ENCODE results near the gene CTNNA2.
"Not testable (repeated sequence)": the region's sequence is repeated elsewhere in the genome, so short reads cannot be mapped to it uniquely, and the experiment has no call there.

Gene CTNNA2

DNA sequence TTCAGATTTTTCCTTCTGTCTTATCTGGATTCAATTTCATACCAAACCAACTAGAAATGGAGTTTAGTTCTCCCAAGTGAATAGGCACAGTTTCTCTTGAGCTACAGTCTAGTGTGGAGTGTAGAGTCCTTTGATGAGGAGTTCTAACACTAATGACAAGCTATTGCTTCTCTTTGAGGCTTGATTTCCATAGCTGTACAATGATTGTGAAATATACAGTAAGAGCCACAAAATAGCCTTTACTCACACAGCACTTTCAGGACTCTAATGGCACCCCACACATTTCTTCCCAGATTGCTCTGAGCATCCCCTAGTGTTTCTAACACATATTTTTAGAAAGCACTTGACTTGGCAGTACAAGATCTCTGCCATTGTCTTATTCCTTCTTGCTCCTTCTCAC, 638.4 kb downstream of the CTNNA2 start:
- DNase-seq (ENCODE audit: low read depth): no peak

- DNase-seq (ENCODE audit: low read depth): no peak
Measured at GRCh38 chr2:80151651-80152050, 638.8 kb downstream of the CTNNA2 start.

DNA sequence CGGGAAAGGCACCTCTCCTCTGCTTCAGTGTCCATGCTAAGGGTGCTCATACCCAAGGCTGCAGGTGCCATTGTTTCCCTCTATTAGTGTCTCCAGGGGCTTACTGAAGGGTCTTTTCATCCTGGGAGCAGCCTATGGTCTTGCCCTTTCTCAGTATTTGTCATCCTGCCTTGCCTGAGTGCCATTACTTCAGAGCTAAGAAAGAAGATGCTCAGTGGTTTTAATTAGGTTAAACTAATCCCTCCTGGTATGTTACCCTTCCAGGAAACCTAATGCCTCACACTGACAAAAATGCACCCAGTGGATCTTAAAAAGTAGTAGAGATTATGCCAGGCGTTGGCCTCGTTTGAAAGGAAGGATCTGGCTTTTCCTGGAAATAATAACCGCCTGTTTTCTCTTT, 640.3 kb downstream of the CTNNA2 start:
- no peak for DNase-seq (ENCODE audit: low read depth)

GRCh38 chr2:80153768-80154167, 640.9 kb downstream of the CTNNA2 start:
- no peak for DNase-seq (ENCODE audit: low read depth)

- no peak for DNase-seq (ENCODE audit: low read depth)
Measured at GRCh38 chr2:80154231-80154915, 641.5 kb downstream of the CTNNA2 start.

- DNase-seq (ENCODE audit: low read depth): no peak
Measured at GRCh38 chr2:80164375-80164774, 651.5 kb downstream of the CTNNA2 start.

DNA sequence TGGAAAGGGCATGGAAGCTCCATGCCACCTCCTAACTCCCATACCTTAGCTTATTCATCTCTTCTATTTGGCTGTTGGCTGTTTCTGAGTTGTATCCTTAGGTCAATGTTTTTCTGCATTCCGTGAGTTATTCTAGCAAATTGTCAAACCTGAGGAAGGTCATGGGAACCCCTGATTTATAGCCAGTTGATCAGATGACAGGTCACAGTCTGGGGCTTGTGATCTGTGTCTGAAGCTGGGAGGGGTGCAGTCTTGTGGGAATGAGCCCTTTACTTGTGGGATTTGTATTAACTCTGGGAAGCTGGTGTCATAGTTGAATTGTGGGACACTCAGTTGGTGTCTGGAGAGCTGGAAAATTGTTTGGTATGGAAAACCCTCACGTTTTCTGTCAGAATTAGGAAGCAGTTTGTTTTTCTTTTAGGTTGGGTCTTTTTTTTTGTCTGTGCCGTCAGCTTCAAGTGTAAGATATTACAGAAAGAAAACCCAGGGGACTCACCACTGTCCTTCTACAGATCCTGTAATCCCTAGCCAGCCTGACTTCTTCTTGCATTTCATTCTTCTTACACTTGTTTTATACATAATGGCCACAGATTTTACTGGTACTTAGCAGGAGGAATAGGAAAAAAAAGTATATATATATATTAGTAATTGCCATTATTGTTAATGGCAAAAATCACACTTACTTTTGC, 653.8 kb downstream of the CTNNA2 start:
- no peak for DNase-seq (ENCODE audit: low read depth)

GRCh38 chr2:80167284-80167808, 654.5 kb downstream of the CTNNA2 start:
- no peak for DNase-seq (ENCODE audit: low read depth)

GRCh38 chr2:80168037-80168436, 655.2 kb downstream of the CTNNA2 start:
- no peak for DNase-seq (ENCODE audit: low read depth)

DNA sequence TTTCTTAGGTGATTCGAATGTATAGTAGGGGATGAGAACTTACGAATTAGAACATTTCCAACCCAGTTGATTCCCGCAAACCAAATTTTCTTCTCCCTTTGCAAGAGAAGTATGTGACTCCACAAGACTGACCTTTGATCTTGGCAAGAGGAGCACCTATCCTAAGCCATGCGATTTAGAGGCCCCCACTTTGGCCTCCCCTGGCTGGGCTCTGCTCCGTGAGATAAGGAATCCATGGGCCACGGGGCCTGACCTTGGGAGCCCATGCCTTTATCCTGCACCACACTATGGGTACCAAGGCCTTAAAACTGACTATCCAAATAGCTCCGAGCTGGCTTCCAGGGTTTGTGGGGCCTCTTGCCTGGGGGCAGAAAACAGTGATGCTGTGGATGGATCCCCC, 656.0 kb downstream of the CTNNA2 start:
- no peak for DNase-seq (ENCODE audit: low read depth)

GRCh38 chr2:80169811-80170594, 657.2 kb downstream of the CTNNA2 start:
- DNase-seq (ENCODE audit: low read depth): no peak

- no peak for DNase-seq (ENCODE audit: low read depth)
Measured at GRCh38 chr2:80185091-80185490, 672.2 kb downstream of the CTNNA2 start.

DNA sequence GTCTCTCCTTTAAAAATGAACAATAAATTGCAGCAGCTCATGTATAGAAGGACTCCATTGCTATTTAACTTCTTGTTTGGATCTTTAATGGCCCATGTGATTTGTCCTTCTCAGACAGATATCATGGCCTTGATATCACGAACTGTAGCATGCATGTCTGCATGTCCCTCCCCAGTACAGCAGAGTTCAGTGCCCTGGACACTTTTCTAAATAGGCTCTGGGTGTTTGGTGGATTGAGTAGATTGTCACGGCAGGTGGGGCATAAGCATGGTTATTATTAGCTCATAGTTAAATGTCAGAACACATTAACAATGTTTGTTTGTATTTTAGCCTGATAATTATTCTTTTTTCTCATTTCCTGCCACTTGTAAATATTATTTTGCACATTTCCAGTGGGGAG, 673.4 kb downstream of the CTNNA2 start:
- no peak for DNase-seq (ENCODE audit: low read depth)

- no peak for DNase-seq (ENCODE audit: low read depth)
Measured at GRCh38 chr2:80187156-80187555, 674.3 kb downstream of the CTNNA2 start.

DNA sequence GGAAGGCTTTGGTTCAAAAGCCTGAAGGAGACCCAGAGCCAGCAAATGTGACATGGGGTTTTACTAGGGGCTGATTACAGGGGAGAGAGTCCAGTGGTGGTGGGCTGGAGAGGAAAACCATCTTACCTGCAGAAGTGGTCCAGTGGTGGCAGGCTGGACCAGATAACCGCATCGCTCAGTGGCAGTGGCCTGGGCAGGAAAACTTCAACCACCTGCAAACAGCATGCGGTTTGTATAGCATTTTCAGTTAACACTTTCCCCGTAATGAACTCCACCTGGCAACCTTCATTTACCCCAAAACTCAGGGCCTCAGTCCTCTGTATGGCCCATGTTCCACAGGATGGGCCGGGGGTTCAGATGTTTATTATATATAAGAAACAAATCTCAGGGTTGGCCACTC, 677.3 kb downstream of the CTNNA2 start:
- DNase-seq (ENCODE audit: low read depth): no peak

GRCh38 chr2:80193566-80193965, 680.7 kb downstream of the CTNNA2 start:
- DNase-seq (ENCODE audit: low read depth): no peak

DNA sequence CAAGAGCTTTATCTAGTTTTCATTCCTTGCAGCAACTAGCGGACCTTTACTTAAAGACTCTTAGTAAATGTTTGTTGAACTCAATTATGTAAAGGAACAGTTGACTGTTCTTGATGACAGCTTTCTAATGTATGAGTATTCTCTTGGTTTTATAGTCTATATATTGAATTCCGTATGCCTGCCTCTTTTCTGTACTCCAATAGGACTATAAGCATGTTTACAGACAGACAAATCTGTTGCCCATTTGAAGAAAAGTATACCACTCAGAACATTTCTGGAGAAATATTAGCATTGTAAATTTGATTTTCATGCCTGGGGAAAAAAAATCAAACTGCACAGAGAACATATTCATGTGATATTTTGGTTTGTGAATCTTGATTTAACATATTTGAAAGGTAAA, 682.2 kb downstream of the CTNNA2 start:
- DNase-seq (ENCODE audit: low read depth): no peak

GRCh38 chr2:80198042-80198441, 685.2 kb downstream of the CTNNA2 start:
- no peak for DNase-seq (ENCODE audit: low read depth)

DNA sequence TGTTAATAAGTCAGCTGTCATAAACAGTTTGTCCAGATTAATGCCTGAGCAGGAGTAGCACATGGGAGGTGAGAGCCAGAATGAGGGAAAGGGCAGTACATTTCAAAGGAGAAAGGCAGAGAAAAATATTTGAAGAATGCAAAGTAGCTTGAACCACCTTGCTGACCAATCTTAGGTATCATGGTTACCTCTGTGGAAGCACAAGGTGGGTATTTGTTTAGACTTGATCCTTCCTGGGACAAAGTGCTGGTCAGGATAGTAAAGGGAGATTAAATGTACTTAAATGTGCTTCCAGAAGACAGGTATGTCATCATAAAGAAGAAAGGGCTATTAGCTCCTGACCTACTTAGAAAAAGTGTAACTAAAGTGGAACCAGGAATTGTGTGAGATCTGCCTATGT, 686.7 kb downstream of the CTNNA2 start:
- no peak for DNase-seq (ENCODE audit: low read depth)

DNA sequence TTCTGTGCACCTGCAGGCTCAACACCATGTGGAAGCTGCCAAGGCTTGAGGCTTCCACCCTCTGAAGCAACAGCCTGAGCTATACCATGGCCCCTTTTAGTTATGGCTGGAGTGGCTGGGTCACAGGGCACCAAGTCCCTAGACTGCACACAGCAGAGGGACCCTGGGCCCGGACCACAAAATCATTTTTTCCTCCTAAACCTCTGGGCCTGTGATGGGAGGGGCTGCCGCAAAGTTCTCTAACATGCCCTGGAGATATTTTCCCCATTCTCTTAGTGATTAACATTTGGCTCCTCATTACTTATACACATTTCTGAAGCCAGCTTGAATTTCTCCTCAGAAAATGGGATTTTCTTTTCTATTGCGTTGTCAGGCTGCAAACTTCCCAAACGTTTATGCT, 691.1 kb downstream of the CTNNA2 start:
- DNase-seq (ENCODE audit: low read depth): not testable (repeated sequence)

GRCh38 chr2:80205498-80205897, 692.6 kb downstream of the CTNNA2 start:
- no peak for DNase-seq (ENCODE audit: low read depth)

DNA sequence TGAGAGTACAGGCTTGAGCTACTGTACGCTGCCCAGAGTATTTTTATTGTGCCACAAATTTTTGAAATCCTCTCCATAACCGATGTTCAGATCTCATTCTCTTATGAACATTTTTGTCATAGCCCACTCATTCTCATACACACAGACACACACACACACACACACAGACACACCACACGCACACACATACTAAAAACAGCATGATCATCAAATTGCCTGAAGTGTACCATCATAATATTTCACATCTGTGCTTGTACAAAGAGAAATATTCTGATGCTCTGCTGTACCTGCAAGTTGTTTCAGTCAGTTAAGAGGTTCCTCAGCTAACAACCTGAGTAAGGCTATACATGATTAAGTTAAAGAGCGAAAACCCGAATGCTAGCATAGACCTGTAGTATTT, 696.6 kb downstream of the CTNNA2 start:
- no peak for DNase-seq (ENCODE audit: low read depth)

DNA sequence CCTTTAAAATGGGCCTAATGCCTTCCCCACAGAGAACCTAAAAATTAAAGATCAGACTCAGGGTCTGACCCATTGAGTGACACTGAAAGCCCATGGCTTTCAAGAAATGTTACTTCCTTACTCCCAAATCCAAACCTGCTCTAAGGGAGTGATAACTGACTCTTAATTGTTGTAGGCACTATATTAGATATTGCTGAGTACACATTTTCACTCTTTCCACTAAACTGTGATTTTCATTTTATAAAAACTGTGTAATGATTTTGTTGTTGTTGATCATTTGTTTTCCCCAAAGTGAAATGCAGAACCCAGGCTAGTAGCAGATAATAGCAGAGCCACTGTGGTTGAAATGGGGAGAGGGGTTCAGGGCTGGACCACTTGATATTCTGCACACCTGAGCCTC, 704.6 kb downstream of the CTNNA2 start:
- no peak for DNase-seq (ENCODE audit: low read depth)

Measured in activated T-helper 9 cell treated with anti-CD3 and anti-CD28 coated beads, Interleukin-2, amount 50 U/mL, for 16 hours (primary cell).